GM19452 (cell line): ENCODE measurements around the gene KCNH3.
"Not testable (repeated sequence)": the region's sequence is repeated elsewhere in the genome, so short reads cannot be mapped to it uniquely, and the experiment has no call there.

ENCODE experiments used
- ATAC-seq: cut with Tn5 transposase; IDR thresholded peaks from one replicate; pipeline ENCODE4 v1.9.1; 2021; ENCODE audit not compliant: unreplicated experiment

The KCNH3 gene

GRCh38 chr12:49583366-49584094 lies 44.7 kb downstream of the KCNH3 start:
- no peak for ATAC-seq

GRCh38 chr12:49584591-49584990 lies 45.8 kb downstream of the KCNH3 start:
- no peak for ATAC-seq

- no peak for ATAC-seq
These were observed 46.9 kb downstream of the KCNH3 start for GRCh38 chr12:49585477-49586459.

GRCh38 chr12:49587174-49587908 lies 48.5 kb downstream of the KCNH3 start:
- no peak for ATAC-seq

- ATAC-seq = no peak
These were observed 49.5 kb downstream of the KCNH3 start for GRCh38 chr12:49588281-49588680.

GRCh38 chr12:49588721-49589516 lies 50.1 kb downstream of the KCNH3 start:
- no peak for ATAC-seq

- no peak for ATAC-seq
These were observed 59.7 kb downstream of the KCNH3 start for GRCh38 chr12:49598527-49598926.

- ATAC-seq = no peak
These were observed 61.1 kb downstream of the KCNH3 start for GRCh38 chr12:49599961-49600360.

- no peak for ATAC-seq
These were observed 64.9 kb downstream of the KCNH3 start for GRCh38 chr12:49603721-49604120.

GRCh38 chr12:49604856-49605255 lies 66.0 kb downstream of the KCNH3 start:
- ATAC-seq = no peak

- not testable (repeated sequence) for ATAC-seq
These were observed 66.7 kb downstream of the KCNH3 start, which contains the start of gene FAM186B for GRCh38 chr12:49605539-49605938. Gene FAM186B (minus strand): TSS chr12:49605639. CDS start chr12:49605477, 162 bp downstream.
